Ishikawa (cell line): ENCODE results near the gene TTLL6.

Source experiments
- TAF1 ChIP-seq: IDR thresholded peaks from 2 replicates; pipeline ENCODE4 v1.6.1; 2012; ENCODE audit warnings: low read depth, mild to moderate bottlenecking
- YY1 ChIP-seq: IDR thresholded peaks from 2 replicates; pipeline ENCODE4 v1.6.1; 2012; ENCODE audit warnings: low read depth

DNA sequence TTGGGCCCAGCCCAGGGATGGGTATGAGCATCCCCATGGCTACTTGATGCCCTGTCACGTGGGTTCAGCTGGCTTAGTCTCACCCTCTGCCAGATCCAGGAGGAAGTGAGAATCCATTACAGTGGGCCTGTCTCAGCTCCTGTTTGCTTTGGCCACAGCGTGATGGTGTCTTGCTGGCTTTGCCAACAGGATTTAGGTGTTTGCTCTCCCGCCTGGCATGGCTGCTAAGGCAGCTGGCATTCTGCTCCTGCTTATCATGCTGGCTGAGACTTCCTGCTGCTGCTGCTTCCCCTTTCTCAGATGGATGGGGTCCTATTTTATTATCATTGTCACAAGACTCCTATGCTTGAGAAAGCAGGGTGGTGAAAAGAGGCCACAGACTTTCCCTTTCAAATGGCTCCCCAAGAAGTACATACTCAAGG, 60.2 kb downstream of the TTLL6 start:
- TF ChIP-seq YY1, result no peak
- no peak for TF ChIP-seq TAF1
